ENCODE results near the gene HHEX.

The HHEX gene

GRCh38 chr10:92667078-92667477 is 22.7 kb upstream of the HHEX start:
- DNase-seq = no peak
- Histone ChIP-seq H3K27ac (ENCODE audit: insufficient read depth, low read length, poor library complexity, severe bottlenecking) (no peak overlapping the region), H3K9me3 (ENCODE audit: control insufficient read depth, low read length) (no peaks in the 10 kb centered on the region), H3K4me1 (ENCODE audit: control insufficient read depth, insufficient read depth, low read length, poor library complexity, severe bottlenecking) (no peaks in the 10 kb centered on the region), H3K27me3 (replicated peaks; ENCODE audit: control insufficient read depth, insufficient read depth, low read length, poor library complexity, severe bottlenecking) (no peaks in the 10 kb centered on the region), H3K4me3 (ENCODE audit: insufficient read depth, low read depth, low read length, poor library complexity, severe bottlenecking) (no peak overlapping the region), H3K36me3 (ENCODE audit: control insufficient read depth, insufficient read depth, low read length) (no peaks in the 10 kb centered on the region)

- no peaks in the 10 kb centered on the region for H3K9me3 ChIP-seq (ENCODE audit: control insufficient read depth, low read length)
- no peak overlapping the region for H3K27ac ChIP-seq (ENCODE audit: insufficient read depth, low read length, poor library complexity, severe bottlenecking)
- no peaks in the 10 kb centered on the region for H3K27me3 ChIP-seq (replicated peaks; ENCODE audit: control insufficient read depth, insufficient read depth, low read length, poor library complexity, severe bottlenecking)
- no peak for DNase-seq
- no peaks in the 10 kb centered on the region for H3K36me3 ChIP-seq (ENCODE audit: control insufficient read depth, insufficient read depth, low read length)
- H3K4me1 ChIP-seq (ENCODE audit: control insufficient read depth, insufficient read depth, low read length, poor library complexity, severe bottlenecking) = no peaks in the 10 kb centered on the region
- H3K4me3 ChIP-seq (ENCODE audit: insufficient read depth, low read depth, low read length, poor library complexity, severe bottlenecking) = no peak overlapping the region
Observed at GRCh38 chr10:92677708-92678107, 12.0 kb upstream of the HHEX start.

GRCh38 chr10:92678206-92678605 is 11.5 kb upstream of the HHEX start:
- Histone ChIP-seq H3K4me3 (ENCODE audit: insufficient read depth, low read depth, low read length, poor library complexity, severe bottlenecking) (no peak overlapping the region), H3K36me3 (ENCODE audit: control insufficient read depth, insufficient read depth, low read length) (no peaks in the 10 kb centered on the region), H3K4me1 (ENCODE audit: control insufficient read depth, insufficient read depth, low read length, poor library complexity, severe bottlenecking) (no peaks in the 10 kb centered on the region), H3K27me3 (replicated peaks; ENCODE audit: control insufficient read depth, insufficient read depth, low read length, poor library complexity, severe bottlenecking) (no peaks in the 10 kb centered on the region), H3K27ac (ENCODE audit: insufficient read depth, low read length, poor library complexity, severe bottlenecking) (no peak overlapping the region), H3K9me3 (ENCODE audit: control insufficient read depth, low read length) (no peaks in the 10 kb centered on the region)
- no peak for DNase-seq

- Histone ChIP-seq H3K4me1 (ENCODE audit: control insufficient read depth, insufficient read depth, low read length, poor library complexity, severe bottlenecking) (no peaks in the 10 kb centered on the region), H3K27me3 (replicated peaks; ENCODE audit: control insufficient read depth, insufficient read depth, low read length, poor library complexity, severe bottlenecking) (no peaks in the 10 kb centered on the region), H3K4me3 (ENCODE audit: insufficient read depth, low read depth, low read length, poor library complexity, severe bottlenecking) (no peak overlapping the region), H3K9me3 (ENCODE audit: control insufficient read depth, low read length) (no peaks in the 10 kb centered on the region), H3K27ac (ENCODE audit: insufficient read depth, low read length, poor library complexity, severe bottlenecking) (no peak overlapping the region), H3K36me3 (ENCODE audit: control insufficient read depth, insufficient read depth, low read length) (no peaks in the 10 kb centered on the region)
- no peak for DNase-seq
Observed at GRCh38 chr10:92681306-92681834, 8.4 kb upstream of the HHEX start.

GRCh38 chr10:92688573-92688926 is 1.2 kb upstream of the HHEX start:
- no peaks in the 10 kb centered on the region for H3K9me3 ChIP-seq (ENCODE audit: control insufficient read depth, low read length)
- H3K4me1 ChIP-seq (ENCODE audit: control insufficient read depth, insufficient read depth, low read length, poor library complexity, severe bottlenecking) = peaks cover 24% of the 10 kb centered on the region
- no peak for DNase-seq
- H3K27ac ChIP-seq (ENCODE audit: insufficient read depth, low read length, poor library complexity, severe bottlenecking) = no peak overlapping the region
- H3K36me3 ChIP-seq (ENCODE audit: control insufficient read depth, insufficient read depth, low read length) = no peaks in the 10 kb centered on the region
- H3K27me3 ChIP-seq (replicated peaks; ENCODE audit: control insufficient read depth, insufficient read depth, low read length, poor library complexity, severe bottlenecking) = peaks cover 27% of the 10 kb centered on the region
- H3K4me3 ChIP-seq (ENCODE audit: insufficient read depth, low read depth, low read length, poor library complexity, severe bottlenecking) = no peak overlapping the region

- H3K9me3 ChIP-seq (ENCODE audit: control insufficient read depth, low read length) = no peaks in the 10 kb centered on the region
- peak overlapping the region; percentile 68 for H3K4me3 ChIP-seq (ENCODE audit: insufficient read depth, low read depth, low read length, poor library complexity, severe bottlenecking)
- peaks cover 24% of the 10 kb centered on the region for H3K4me1 ChIP-seq (ENCODE audit: control insufficient read depth, insufficient read depth, low read length, poor library complexity, severe bottlenecking)
- no peaks in the 10 kb centered on the region for H3K36me3 ChIP-seq (ENCODE audit: control insufficient read depth, insufficient read depth, low read length)
- peaks cover 28% of the 10 kb centered on the region for H3K27me3 ChIP-seq (replicated peaks; ENCODE audit: control insufficient read depth, insufficient read depth, low read length, poor library complexity, severe bottlenecking)
- no peak overlapping the region for H3K27ac ChIP-seq (ENCODE audit: insufficient read depth, low read length, poor library complexity, severe bottlenecking)
- DNase-seq = no peak
Observed at GRCh38 chr10:92688927-92689662, 660 bp upstream of the HHEX start.

- H3K4me1 ChIP-seq (ENCODE audit: control insufficient read depth, insufficient read depth, low read length, poor library complexity, severe bottlenecking) = peaks cover 24% of the 10 kb centered on the region
- no peaks in the 10 kb centered on the region for H3K36me3 ChIP-seq (ENCODE audit: control insufficient read depth, insufficient read depth, low read length)
- H3K27ac ChIP-seq (ENCODE audit: insufficient read depth, low read length, poor library complexity, severe bottlenecking) = no peak overlapping the region
- DNase-seq = peak; percentile 34 to 51 (median 48)
- H3K9me3 ChIP-seq (ENCODE audit: control insufficient read depth, low read length) = no peaks in the 10 kb centered on the region
- H3K27me3 ChIP-seq (replicated peaks; ENCODE audit: control insufficient read depth, insufficient read depth, low read length, poor library complexity, severe bottlenecking) = peaks cover 28% of the 10 kb centered on the region
- peak overlapping the region; percentile 68 for H3K4me3 ChIP-seq (ENCODE audit: insufficient read depth, low read depth, low read length, poor library complexity, severe bottlenecking)
Observed at GRCh38 chr10:92690211-92690914, 608 bp downstream of the HHEX start.

- Histone ChIP-seq H3K27me3 (replicated peaks; ENCODE audit: control insufficient read depth, insufficient read depth, low read length, poor library complexity, severe bottlenecking) (peaks cover 31% of the 10 kb centered on the region), H3K36me3 (ENCODE audit: control insufficient read depth, insufficient read depth, low read length) (no peaks in the 10 kb centered on the region), H3K4me3 (ENCODE audit: insufficient read depth, low read depth, low read length, poor library complexity, severe bottlenecking) (peak overlapping the region; percentile 68), H3K4me1 (ENCODE audit: control insufficient read depth, insufficient read depth, low read length, poor library complexity, severe bottlenecking) (peaks cover 24% of the 10 kb centered on the region), H3K27ac (ENCODE audit: insufficient read depth, low read length, poor library complexity, severe bottlenecking) (no peak overlapping the region), H3K9me3 (ENCODE audit: control insufficient read depth, low read length) (no peaks in the 10 kb centered on the region)
- DNase-seq = no peak
Observed at GRCh38 chr10:92690915-92691590, 1.3 kb downstream of the HHEX start.

- H3K4me1 ChIP-seq (ENCODE audit: control insufficient read depth, insufficient read depth, low read length, poor library complexity, severe bottlenecking) = peaks cover 24% of the 10 kb centered on the region
- no peak for DNase-seq
- H3K4me3 ChIP-seq (ENCODE audit: insufficient read depth, low read depth, low read length, poor library complexity, severe bottlenecking) = no peak overlapping the region
- no peak overlapping the region for H3K27ac ChIP-seq (ENCODE audit: insufficient read depth, low read length, poor library complexity, severe bottlenecking)
- H3K36me3 ChIP-seq (ENCODE audit: control insufficient read depth, insufficient read depth, low read length) = no peaks in the 10 kb centered on the region
- H3K27me3 ChIP-seq (replicated peaks; ENCODE audit: control insufficient read depth, insufficient read depth, low read length, poor library complexity, severe bottlenecking) = peaks cover 31% of the 10 kb centered on the region
- H3K9me3 ChIP-seq (ENCODE audit: control insufficient read depth, low read length) = no peaks in the 10 kb centered on the region
Observed at GRCh38 chr10:92691591-92692079, 1.9 kb downstream of the HHEX start.

All from effector memory CD4-positive, alpha-beta T cell (primary cell).